ENCODE results near the gene KIF21B.

Gene KIF21B

DNA sequence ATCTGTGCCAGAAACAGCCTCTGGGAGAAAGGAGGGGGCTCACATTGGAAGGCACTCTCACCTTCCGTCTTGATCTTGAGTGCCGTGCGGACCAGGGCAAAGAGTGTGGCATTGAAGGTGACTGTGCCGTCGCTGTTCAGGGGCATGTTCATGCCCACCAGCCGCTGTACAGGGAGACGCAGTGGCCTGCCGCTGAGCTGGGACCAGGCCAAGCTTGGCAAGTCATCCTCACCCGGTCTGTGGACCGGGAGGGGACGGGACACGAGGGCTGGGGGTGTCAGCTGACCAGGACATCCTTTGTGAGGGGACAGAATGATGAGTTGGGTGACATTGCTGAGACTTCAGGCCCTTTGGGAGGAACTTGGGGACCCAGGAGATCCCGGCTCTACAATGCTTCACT lies 25.0 kb upstream of the KIF21B start:
- no peak for DNase-seq (ENCODE audit: low read depth)

DNA sequence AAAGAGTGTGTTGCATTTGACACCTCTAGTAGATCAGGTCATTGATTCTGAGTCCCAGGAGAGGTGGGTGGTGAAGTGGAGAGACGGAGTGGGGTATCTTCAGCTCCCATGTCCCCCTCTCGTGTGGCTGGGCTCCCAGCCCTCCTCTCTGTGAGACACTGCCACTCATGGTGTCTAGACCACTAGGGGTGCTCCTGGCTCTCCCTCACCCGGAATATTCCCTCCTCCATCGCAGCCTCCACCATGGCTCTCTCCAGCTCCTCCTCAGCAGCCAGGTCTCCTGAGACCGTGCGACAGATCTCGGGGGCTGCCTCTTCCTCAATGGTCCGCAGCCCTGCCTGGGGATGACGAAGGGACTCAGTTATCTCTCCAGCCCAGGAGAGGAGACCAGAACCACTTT lies 20.6 kb upstream of the KIF21B start:
- no peak for DNase-seq (ENCODE audit: low read depth)

DNA sequence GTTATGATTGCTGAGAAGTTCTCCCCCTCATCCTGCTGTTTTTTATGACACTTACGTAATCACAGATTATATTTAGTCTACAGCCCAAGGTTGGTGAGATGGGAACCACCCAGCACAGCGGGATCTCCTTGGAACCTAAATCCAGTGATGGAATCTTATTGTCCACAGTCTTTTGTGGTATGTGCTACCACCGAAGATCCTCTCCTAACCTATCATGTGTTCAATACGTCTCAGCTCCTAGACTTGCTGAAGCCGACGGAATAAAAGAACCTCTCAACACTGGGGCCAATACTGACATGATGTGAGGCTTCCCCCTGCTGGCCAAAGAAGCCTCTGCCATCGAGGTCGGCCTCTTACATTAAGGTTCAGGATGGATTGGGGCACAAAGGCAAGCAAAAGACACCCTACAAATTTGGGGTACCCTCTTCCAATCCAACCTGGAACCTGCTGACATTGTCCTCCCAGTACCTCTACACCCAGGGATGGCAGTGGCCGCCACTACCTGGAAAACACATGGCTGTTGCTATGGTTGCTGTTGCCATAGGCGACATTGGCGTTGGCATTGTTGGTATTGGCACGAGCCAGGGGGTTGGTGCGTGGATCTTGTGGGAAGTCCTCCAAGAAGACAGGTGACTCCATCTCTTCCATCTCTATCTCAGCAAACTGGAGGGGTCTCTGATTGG lies 19.4 kb upstream of the KIF21B start:
- peak; percentile 37 for DNase-seq (ENCODE audit: low read depth)

DNA sequence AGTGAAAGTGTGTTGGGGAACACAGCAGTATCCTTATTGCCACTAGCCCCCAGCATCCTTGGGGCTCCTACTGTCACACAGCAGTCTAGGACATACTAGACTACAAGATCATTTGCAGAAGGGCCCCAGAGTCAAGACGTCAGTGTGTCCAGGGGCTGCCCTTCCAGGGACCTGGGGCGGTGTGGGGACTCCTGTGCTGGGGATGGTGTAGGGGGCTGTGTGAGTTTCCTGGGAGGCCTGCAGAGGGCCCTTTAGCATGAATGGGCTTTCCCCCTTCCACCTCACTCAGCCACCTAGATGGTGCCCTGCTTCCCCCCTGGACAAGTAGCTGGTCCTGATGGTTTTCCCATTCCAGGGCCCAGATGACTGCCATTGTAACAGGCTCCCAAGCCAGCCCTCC lies 17.5 kb upstream of the KIF21B start:
- no peak for DNase-seq (ENCODE audit: low read depth)

DNA sequence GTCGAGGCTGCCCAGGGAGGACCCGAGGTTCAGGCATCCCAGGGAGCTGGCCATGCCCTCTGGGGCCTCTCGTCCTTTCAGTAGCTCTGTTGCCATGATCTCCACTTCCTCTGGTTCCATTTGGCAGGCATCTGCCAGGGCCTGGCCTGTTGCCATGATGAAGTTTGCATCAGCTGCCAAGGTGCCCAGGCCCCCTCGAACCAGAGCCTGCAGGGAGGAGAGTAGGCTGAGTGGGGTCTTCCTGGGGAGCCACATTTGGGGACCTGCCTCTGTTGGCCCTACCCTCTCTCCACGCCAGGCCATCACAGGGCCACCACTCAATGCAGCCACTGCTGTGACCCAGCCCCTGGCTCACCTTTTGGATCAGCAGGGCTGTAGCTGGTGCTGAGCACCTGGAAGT lies 16.4 kb upstream of the KIF21B start:
- DNase-seq (ENCODE audit: low read depth) = no peak

DNA sequence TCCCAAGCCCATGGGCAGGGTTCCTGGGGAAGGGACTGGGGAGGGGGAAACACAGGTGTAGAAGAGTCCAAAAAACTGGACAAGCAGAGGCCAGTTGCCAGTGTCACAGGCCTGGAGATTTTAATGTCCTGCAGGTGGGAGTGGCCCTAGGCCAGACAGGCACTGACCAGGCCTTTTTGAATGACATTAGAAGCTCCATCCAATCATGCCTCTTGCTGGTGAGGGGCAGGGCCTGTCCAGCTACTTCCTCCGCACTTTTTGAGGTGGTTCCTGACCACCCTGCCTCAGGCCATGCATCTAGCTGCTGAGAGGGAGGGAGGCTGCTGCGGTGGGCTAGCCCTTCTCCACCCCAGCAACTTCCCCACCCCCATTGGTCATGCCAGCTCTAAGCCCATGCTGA lies 15.9 kb upstream of the KIF21B start:
- DNase-seq (ENCODE audit: low read depth) = no peak

DNA sequence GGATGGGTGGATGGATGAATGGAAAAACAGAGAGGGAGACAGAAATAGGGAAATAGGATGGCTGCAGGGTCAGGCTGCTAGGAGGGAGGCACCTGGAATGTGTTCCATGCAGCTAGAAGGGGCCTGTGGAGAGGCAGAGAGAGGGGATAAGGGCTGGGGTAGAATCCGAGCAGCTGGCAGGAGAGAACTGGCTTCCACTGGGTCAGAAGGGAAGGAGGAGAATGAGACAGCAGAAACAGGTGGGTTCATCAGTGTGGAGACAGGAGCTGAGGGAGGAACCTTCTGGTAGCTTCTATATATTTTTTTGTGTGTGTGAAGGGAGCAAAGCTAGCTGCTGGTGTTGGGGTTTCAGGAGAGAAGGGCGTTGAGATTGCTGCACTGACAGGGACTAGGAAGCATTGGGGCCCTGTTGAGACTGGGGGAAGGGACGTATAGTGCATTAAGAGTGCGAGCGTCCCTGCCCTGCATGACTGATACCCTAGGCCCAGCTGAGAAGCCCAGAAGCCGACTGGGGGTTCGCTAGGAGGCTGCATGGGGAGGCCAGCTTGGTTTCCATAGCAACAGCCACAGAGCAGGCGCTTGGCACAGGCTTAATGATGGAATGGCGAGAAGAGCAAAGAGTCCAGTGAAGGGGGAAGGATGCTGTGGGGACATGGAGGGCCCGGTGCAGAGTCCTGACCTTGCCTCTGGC lies 14.8 kb upstream of the KIF21B start:
- no peak for DNase-seq (ENCODE audit: low read depth)

DNA sequence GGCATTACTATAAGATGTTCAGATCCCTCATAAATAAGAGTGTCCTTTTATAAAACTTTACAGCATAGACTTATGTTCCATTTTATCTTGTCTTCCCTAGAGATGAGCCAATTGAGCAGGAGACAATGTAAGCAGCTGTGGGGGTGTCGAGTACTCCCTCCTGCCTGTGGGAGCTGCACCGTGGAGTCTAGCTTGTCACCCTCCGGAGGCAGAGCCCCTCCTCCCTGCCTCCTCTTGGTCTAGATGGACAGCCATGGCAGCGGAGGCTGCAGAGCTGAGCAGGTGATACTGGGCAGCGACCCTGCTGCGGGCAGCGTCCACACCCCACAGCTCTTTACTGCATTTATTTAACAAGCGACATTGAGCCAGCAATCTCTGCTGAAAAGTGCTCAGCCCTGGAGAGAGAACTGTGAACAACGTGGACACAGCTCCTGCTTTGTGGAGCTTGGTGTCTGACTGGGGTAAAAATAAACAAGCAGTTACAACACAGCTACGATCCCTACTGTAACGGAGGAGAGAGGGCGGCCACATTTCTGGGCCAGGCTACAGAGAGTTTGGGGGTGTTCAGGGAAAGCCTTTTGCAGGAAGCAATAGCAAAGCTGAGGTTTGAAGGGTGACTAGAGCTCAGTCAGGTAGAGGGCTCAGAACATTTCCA lies 12.8 kb upstream of the KIF21B start:
- no peak for DNase-seq (ENCODE audit: low read depth)

DNA sequence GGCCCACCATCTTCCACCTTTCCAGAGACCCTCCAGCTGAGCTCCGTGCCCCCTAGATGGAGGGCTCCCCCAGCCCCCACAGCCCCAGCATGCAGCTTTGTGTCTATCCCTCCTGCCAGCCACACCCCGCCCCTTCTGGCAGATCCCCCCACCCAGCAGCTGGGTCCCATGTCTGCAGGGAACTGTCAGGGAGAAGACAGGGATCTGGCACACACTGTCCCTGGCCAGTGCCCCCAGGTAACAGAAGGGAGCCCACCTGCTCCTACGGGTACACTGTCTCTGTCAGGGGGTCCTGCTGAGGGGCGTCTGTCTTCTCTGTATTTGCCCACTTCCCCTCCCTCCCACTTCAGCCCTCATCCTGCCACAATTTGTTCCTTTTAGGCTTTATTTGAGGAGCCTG lies 11.2 kb upstream of the KIF21B start:
- no peak for DNase-seq (ENCODE audit: low read depth)

DNA sequence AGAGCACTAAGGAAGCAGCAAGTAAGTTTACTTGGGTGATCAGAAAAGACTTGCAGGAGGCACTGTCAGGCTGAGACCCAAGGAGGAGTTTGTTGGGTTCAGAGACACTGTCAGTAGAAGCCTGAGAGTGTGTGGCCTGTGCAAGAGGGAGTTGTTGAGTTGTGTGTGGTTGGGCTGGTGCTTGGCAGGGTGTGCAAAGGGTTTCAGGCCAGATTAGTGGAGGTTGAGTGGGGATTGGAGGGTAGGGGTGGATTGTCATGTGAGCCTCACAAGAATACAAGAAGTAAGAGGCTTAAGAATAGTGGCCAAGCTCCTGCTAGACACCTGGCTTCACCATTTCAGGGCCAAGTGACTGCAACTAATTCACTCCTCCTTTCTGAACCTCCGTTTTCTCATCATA lies 8.9 kb upstream of the KIF21B start:
- DNase-seq (ENCODE audit: low read depth) = no peak

DNA sequence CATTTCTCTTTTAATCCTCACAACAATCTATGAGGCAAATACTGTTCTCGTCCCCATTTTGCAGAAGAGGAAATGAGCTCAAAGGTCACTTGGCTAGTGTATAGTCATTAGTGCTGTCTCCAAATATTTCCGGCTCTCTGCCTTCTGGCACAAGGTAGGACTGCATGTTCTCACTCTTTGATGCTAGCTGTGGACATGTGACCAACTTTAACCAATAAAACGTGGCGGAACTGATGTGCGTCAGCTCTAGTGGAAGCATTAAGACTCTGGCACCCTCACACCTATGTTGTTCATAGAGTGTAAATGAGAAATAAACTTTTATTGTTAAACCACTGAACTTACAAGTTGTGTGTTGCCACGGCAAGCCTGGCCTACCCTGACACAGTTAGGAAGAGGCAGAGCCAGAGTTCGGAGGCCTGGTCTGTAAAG lies 5.0 kb upstream of the KIF21B start:
- no peak for DNase-seq (ENCODE audit: low read depth)

DNA sequence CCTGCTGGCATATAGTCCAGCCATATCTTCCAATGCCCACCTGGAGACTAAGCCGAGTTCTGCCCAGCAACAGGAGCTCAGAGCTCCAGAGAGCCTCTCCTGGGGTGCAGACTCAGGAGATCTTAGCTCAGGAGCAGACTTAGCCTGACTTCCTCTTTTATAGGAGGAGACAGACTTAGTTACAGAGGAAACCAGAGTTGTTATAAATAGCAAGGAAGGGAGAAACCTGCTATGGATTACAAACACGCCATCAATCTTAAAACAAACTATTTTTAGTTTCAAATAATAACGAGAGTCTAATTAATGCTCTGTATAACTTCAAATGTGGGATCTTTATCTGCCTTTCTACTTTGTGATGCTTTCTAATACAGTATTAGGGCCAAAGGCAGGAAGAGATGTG lies 3.3 kb upstream of the KIF21B start:
- no peak for DNase-seq (ENCODE audit: low read depth)

DNA sequence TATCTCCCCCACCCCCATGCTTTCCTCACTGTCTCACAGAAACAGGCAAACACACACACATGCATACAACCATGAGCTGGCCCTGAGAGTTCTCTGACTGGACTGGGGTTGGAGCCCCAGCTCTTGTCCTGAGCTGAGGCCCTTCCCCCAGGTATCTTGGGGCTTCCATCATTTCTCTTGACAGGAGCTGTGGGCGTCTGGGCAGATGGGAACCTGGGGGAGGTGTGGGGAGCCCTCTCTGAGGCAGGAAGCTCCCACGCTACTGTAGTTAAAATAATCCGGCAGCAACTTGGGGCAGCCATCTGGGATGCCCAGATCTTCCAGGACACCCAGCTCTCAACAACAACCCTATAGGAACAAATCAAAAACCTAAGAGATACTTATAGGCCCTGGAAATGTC lies 2.7 kb upstream of the KIF21B start:
- DNase-seq (ENCODE audit: low read depth) = no peak

DNA sequence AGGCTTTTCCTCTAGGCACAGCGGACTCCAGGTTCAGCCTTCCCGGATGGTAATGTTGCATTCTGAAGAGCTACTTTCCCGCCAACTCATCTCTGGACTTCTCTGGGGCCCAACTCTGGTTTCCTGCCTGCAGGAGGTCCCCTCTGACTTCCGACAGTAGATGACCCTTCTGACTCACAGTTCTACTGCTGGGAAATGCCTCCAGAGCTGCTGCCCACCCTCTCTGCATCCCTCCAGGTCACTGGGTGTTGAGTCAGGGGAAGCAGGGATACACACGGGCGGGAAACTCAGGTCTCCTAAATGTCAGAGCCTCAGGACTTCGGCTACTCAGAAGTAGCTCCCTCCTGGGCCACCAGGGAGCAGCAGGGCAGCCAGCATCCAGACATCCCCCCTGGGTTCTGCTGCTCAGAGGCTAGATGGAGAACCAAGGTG lies 2.1 kb upstream of the KIF21B start:
- no peak for DNase-seq (ENCODE audit: low read depth)

DNA sequence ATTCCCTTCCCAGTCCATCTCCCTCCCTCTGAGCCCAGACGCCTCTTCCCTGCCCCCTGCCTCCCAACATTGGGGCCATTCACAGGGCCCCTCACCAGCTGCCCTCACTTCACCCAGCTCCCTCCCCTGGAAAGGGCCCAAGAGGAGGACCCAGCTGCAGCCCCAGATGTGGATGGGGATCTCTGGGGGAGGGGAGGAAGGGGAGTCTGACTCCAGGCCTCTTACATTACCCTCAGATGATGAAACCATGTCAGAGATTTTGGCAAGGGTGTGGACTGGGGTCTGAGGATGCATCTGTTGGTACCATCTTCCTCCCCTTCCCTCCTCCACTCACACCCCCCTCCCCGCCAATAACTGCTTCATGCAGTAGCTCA lies 1.1 kb upstream of the KIF21B start:
- DNase-seq (ENCODE audit: low read depth) = no peak

DNA sequence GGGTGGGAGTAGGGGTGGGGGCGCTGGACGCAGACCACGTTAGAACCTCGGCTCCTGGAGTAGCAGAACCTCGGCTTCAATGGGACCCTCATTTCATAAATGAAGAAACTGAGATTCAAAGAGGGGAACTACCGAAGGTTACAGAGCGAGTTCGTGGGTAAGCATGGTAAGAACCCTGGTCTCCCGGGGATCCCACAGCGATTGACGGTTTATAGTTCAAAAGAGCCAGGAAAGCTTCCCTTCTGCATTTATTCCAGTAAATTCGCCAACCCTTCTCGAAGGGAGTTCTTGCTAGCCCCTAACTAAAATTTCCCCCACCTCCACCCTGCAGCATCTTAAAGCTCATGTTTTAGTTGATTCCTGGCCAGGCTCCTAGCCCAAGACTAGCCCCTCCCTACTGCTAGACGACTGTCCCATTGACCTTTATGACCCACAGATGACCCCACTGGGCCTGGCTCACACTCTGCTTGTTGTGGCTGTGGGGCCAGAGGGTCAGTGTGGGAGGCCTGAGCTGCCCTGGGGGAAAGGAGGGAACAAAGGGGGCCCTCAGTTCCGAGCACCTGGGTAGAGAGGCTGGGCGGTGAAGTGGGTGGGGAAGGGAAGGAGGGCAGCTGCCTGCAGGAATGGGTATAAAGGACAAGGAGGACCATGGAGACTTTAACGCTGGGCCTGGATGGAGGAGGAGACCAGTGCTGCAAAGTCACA lies 558 bp upstream of the KIF21B start:
- no peak for DNase-seq (ENCODE audit: low read depth)

DNA sequence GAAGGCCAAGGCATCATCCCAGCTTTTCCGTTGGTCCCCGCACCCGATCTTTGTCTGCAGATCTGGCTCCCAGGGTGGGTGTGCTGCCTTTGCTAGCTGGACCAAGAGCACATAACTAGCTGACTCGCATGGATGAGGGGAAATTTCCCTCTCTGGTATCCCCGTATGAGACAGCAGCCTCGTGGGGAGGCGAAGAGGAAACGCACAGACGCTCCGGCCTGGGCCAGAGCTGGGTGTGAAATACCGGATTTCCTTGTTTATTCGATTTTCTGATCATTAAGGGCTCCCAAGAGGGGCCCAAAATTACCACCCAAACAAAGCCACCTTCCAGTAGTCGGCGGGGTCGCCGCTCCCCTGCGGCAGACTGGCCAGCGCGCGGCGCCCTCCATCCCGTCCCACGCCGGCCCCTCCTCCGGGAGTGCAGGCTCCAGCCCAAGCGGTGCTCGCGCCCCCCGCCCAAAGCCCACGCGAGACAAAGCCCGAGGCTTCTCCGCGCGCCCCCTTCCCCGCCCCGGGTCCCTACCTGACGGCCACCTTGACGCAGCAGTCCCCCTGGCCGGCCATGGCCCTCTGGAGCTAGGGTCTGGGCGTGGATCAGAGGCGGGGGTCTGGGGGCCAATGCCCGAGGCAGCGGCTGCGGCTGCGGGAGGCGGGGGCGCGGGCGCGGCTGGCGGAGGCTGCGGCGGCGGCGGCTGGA lies 546 bp downstream of the KIF21B start:
- DNase-seq (ENCODE audit: low read depth) = peak; percentile 22

DNA sequence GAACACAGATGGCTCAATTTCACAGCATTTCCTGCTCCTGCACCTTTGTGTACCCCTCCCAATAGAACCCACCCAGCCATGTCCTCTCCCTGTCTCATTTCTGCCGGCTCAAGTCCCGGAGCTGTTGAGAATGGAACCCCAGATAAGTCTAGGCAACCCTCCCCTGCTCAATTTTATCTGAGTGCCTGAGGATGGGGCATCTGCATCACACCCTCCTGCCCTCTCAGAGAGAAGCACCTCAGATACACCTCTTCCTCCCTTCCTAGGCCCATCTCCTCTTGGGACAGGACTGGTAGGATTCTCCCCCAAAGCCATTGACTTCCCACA lies 1.1 kb downstream of the KIF21B start:
- no peak for DNase-seq (ENCODE audit: low read depth)

DNA sequence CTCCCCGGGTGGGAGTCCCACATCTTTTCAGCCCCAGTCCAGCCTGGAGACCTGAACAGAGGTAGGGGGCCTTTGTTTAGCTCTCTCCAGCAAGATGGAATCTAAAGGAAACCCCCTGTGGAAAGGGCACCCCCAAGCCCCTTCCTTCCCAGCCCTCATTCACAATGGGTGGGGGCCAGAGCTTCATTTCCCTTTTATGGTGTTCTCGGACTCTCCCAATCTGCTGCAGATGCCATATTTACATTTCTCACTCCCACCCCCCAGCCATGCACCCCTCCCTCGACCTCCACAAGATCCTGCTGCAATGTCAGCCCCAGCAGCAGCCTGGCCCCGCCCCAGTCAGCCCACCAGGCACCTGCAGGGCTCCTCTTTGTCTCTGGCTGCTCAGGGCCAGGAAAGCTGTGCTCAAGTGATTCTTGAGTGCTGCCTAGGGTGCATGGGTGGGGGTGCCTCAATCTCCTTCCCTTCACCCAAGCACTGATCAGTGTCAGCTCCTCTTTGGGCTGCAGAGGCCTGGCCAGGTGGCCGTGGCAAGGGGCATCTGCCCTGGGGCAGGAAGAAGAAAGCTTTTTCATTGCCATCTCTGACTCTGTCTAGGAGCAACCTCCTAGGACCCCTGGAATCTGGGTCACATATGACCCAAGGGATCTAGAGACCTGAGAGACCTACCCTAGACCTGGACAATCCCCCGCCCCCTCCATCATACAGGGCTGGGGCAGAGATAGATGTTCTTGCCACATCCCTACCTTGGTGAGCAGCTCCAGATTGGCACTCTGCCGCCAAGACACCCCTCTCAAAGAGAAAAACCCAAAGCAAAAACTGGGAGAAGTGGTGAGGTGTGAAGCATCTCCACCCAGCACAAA lies 1.7 kb downstream of the KIF21B start:
- DNase-seq (ENCODE audit: low read depth) = no peak

DNA sequence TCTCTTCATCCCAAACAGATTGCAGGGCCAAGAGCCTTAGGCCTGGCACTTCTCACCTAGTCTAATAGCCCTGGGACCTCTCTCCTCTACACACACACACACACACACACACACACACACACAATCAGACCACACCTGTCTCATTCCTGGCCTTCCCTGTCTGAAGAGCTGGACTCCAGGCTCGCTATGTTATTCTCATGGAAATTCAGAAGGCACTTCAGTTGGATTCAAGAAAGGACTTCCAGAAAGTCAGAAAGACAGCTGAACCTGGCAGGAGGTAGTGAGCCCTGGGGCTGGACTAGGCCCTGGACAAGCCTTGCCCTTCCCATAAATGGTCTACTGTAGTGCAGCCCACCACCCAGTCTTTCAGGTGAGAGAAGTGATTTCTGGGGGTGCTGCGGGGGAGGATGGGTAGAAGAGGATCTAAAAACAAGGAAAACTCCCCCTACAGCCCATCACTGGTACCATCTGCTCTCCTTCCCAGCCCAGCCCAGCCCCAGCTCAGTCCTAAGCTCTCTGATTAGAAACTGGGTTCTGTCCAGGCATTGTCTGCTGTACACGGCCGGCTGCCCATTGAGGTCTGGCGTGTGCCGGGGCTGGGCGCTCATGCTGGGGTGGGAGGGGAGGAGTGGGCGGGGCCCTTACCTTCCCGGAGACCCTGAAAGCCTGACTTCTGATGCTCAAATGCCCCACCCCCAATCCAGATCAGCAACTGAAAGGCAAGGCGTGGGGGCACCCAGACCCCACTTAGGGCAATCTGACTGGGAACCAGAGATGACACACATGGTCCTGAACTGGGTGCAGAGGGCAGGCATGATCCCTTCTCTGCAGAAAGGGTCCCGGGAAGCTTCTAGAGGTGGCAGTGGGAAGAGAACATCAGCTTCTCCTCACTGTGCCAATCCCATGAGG lies 2.5 kb downstream of the KIF21B start:
- no peak for DNase-seq (ENCODE audit: low read depth)
